ENCODE results near the gene NUB1.

NUB1 gene

GRCh38 chr7:151375530-151376217 lies 34.1 kb downstream of the NUB1 start:
- H3K4me1 ChIP-seq: peaks cover 4% of the 10 kb centered on the region
- H3K4me2 ChIP-seq (ENCODE audit: low read length): no peak overlapping the region
- H3K27me3 ChIP-seq (ENCODE audit: control insufficient read depth, insufficient read depth, low read length): no peaks in the 10 kb centered on the region
- TF ChIP-seq CTCF (IDR thresholded peaks at IDR 0.05): no peak
- no peak overlapping the region for H3K9ac ChIP-seq
- no peaks in the 10 kb centered on the region for H3K79me2 ChIP-seq
- no peak overlapping the region for H3K27ac ChIP-seq
- H3K4me3 ChIP-seq (ENCODE audit: low read depth, low read length): no peak overlapping the region
- no peaks in the 10 kb centered on the region for H3K36me3 ChIP-seq (ENCODE audit: control insufficient read depth, insufficient read depth, low read length)
- H2AFZ ChIP-seq: no peak overlapping the region
- no peaks in the 10 kb centered on the region for H3K9me3 ChIP-seq (ENCODE audit: control insufficient read depth, low read length)

GRCh38 chr7:151376218-151376902 lies 34.7 kb downstream of the NUB1 start:
- TF ChIP-seq CTCF (IDR thresholded peaks at IDR 0.05): no peak
- Histone ChIP-seq H3K9ac (no peak overlapping the region), H3K27me3 (ENCODE audit: control insufficient read depth, insufficient read depth, low read length) (no peaks in the 10 kb centered on the region), H2AFZ (no peak overlapping the region), H3K4me1 (peaks cover 3% of the 10 kb centered on the region), H3K36me3 (ENCODE audit: control insufficient read depth, insufficient read depth, low read length) (no peaks in the 10 kb centered on the region), H3K27ac (no peak overlapping the region), H3K4me3 (ENCODE audit: low read depth, low read length) (no peak overlapping the region), H3K79me2 (no peaks in the 10 kb centered on the region), H3K9me3 (ENCODE audit: control insufficient read depth, low read length) (no peaks in the 10 kb centered on the region), H3K4me2 (ENCODE audit: low read length) (no peak overlapping the region)

GRCh38 chr7:151377406-151377805 lies 35.8 kb downstream of the NUB1 start:
- no peak for TF ChIP-seq CTCF (IDR thresholded peaks at IDR 0.05)
- no peak overlapping the region for H3K4me2 ChIP-seq (ENCODE audit: low read length)
- H3K4me3 ChIP-seq (ENCODE audit: low read depth, low read length): no peak overlapping the region
- peaks cover 4% of the 10 kb centered on the region for H3K4me1 ChIP-seq
- H3K36me3 ChIP-seq (ENCODE audit: control insufficient read depth, insufficient read depth, low read length): no peaks in the 10 kb centered on the region
- no peaks in the 10 kb centered on the region for H3K79me2 ChIP-seq
- no peaks in the 10 kb centered on the region for H3K27me3 ChIP-seq (ENCODE audit: control insufficient read depth, insufficient read depth, low read length)
- H3K27ac ChIP-seq: no peak overlapping the region
- no peaks in the 10 kb centered on the region for H3K9me3 ChIP-seq (ENCODE audit: control insufficient read depth, low read length)
- no peak overlapping the region for H2AFZ ChIP-seq
- H3K9ac ChIP-seq: no peak overlapping the region

GRCh38 chr7:151378011-151378410 lies 36.4 kb downstream of the NUB1 start:
- Histone ChIP-seq H3K27ac (no peak overlapping the region), H2AFZ (no peak overlapping the region), H3K4me2 (ENCODE audit: low read length) (no peak overlapping the region), H3K9me3 (ENCODE audit: control insufficient read depth, low read length) (no peaks in the 10 kb centered on the region), H3K4me3 (ENCODE audit: low read depth, low read length) (no peak overlapping the region), H3K4me1 (peaks cover 8% of the 10 kb centered on the region), H3K36me3 (ENCODE audit: control insufficient read depth, insufficient read depth, low read length) (no peaks in the 10 kb centered on the region), H3K9ac (no peak overlapping the region), H3K79me2 (no peaks in the 10 kb centered on the region), H3K27me3 (ENCODE audit: control insufficient read depth, insufficient read depth, low read length) (no peaks in the 10 kb centered on the region)
- no peak for TF ChIP-seq CTCF (IDR thresholded peaks at IDR 0.05)

Measured in parathyroid adenoma (tissue), 2 donors.